Trophoblast cell (in vitro differentiated cells and primary cell): Measurements from ENCODE around the gene SDCBP2.

Source experiments
- DNase-seq, 2 donors: peaks; one replicate each; pipeline ENCODE4 v3.0.0-alpha.2; 2016
- H2AFZ ChIP-seq: 2 replicates; pipeline ENCODE4 v1.6.1; 2013; ENCODE audit warnings: low read length, moderate library complexity, mild to moderate bottlenecking; ENCODE audit not compliant: insufficient read depth, poor library complexity
- H2AK5ac ChIP-seq: 2 replicates; pipeline ENCODE4 v1.6.1; 2013; ENCODE audit warnings: mild to moderate bottlenecking, low read length
- H2BK120ac ChIP-seq: 2 replicates; pipeline ENCODE4 v1.6.1; 2013; ENCODE audit warnings: low read length, mild to moderate bottlenecking, moderate library complexity; ENCODE audit not compliant: insufficient read depth, poor library complexity
- H2BK12ac ChIP-seq: 2 replicates; pipeline ENCODE4 v1.6.1; 2013; ENCODE audit warnings: mild to moderate bottlenecking, low read length, moderate library complexity
- H2BK5ac ChIP-seq: 2 replicates; pipeline ENCODE4 v1.6.1; 2013; ENCODE audit warnings: low read length, low read depth, moderate library complexity, mild to moderate bottlenecking; ENCODE audit not compliant: poor library complexity
- H3K14ac ChIP-seq: 2 replicates; pipeline ENCODE4 v1.6.1; 2013; ENCODE audit warnings: mild to moderate bottlenecking, low read length
- H3K18ac ChIP-seq: 2 replicates; pipeline ENCODE4 v1.6.1; 2013; ENCODE audit warnings: mild to moderate bottlenecking, low read length
- H3K23ac ChIP-seq: 2 replicates; pipeline ENCODE4 v1.6.1; 2013; ENCODE audit warnings: low read length
- H3K27ac ChIP-seq: 2 replicates; pipeline ENCODE4 v1.5.1; 2013; ENCODE audit warnings: low read depth, mild to moderate bottlenecking, inconsistent platforms, low read length, moderate library complexity
- H3K27me3 ChIP-seq: 2 replicates; pipeline ENCODE4 v1.6.1; 2013; ENCODE audit warnings: inconsistent platforms, mild to moderate bottlenecking, low read length, moderate library complexity; ENCODE audit not compliant: insufficient read depth
- H3K36me3 ChIP-seq, 2 experiments: 1 replicate in 1 of 2; 2 replicates in 1 of 2; pipeline ENCODE4 v1.6.1; 2013; ENCODE audit warnings: low read length in 2 of 2, mild to moderate bottlenecking in 2 of 2, moderate library complexity in 1 of 2; ENCODE audit not compliant: insufficient read depth in 2 of 2, control insufficient read depth in 1 of 2
- H3K4ac ChIP-seq: 2 replicates; pipeline ENCODE4 v1.6.1; 2013; ENCODE audit warnings: low read depth, mild to moderate bottlenecking, low read length, moderate library complexity
- H3K4me1 ChIP-seq, 2 experiments: 1 replicate in 1 of 2; 2 replicates in 1 of 2; pipeline ENCODE4 v1.6.1; 2013; ENCODE audit warnings: low read length in 2 of 2, mild to moderate bottlenecking in 2 of 2, moderate library complexity in 1 of 2; ENCODE audit not compliant: insufficient read depth in 2 of 2, control insufficient read depth in 1 of 2
- H3K4me2 ChIP-seq: 2 replicates; pipeline ENCODE4 v1.6.1; 2013; ENCODE audit warnings: inconsistent platforms, mild to moderate bottlenecking, low read length, moderate library complexity
- H3K4me3 ChIP-seq: 2 replicates; pipeline ENCODE4 v1.5.1; 2013; ENCODE audit warnings: mild to moderate bottlenecking, low read depth, low read length, inconsistent platforms
- H3K79me1 ChIP-seq: one replicate; pipeline ENCODE4 v1.6.1; 2013; ENCODE audit warnings: low read length
- H3K79me2 ChIP-seq: 2 replicates; pipeline ENCODE4 v1.6.1; 2013; ENCODE audit warnings: low read length, mild to moderate bottlenecking; ENCODE audit not compliant: control insufficient read depth, insufficient read depth, poor library complexity
- H3K9ac ChIP-seq: 2 replicates; pipeline ENCODE4 v1.6.1; 2013; ENCODE audit warnings: mild to moderate bottlenecking, low read length
- H3K9me3 ChIP-seq: 2 replicates; pipeline ENCODE4 v1.6.1; 2013; ENCODE audit warnings: low read depth, mild to moderate bottlenecking, control low read depth, inconsistent platforms, low read length; ENCODE audit not compliant: insufficient read depth
- H4K12ac ChIP-seq: 2 replicates; pipeline ENCODE4 v1.6.1; 2013; ENCODE audit warnings: low read depth, mild to moderate bottlenecking, low read length, moderate library complexity
- H4K8ac ChIP-seq: 2 replicates; pipeline ENCODE4 v1.6.1; 2013; ENCODE audit warnings: low read depth, mild to moderate bottlenecking, low read length, moderate library complexity
- H4K91ac ChIP-seq: one replicate; pipeline ENCODE4 v1.6.1; 2013; ENCODE audit warnings: low read depth, mild to moderate bottlenecking, low read length, moderate library complexity
- WGBS: extraction: QIAGEN DNeasy Blood & Tissue Kit; methylation state at CpG from one replicate; pipeline ENCODE4 v1.1.7; 2013; ENCODE audit warnings: missing lambda C conversion rate; ENCODE audit not compliant: insufficient read length, insufficient coverage; ENCODE audit errors: extremely low coverage; 5-methylcytosine and 5-hydroxymethylcytosine counted together

Gene SDCBP2

DNA sequence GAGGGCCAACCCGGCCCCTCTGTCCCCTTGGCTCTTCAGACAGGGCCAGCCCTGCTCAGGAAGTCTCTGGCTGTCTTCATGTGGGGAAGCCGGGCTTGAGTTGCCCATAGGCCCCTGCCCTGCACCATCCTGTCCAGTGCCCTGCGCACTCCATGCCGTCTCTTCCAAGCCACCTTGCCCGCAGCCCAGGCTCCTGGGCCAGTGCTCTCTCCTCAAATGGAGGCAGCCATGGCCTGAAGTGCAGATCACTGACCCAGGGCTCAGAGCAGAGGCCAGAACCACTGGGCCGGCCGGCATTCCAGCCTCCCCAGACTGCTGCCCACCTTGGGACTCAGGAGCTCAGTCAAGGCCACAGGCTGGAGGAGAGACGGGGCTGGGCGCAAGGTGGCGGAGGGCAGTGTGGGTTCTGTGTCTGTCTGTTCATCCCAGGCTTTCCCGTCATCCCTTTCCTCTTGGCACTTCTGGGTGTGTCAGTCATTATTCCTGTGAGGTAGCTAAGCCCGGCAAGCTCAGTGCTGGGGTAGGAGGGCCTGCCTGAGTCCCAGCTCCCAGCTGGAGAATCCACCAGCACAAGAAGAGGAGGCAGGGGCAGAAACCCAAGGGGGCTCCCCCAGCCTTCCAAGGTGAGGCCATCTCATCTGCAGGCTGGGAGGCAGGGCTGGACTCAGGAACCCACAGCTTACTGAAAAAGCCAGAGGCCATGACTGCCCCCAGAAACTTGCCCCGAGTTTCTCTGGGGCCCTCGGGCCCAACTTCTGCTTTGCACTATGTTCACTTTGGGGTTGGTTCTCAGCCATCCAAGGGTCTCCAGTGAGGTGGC is 22.4 kb downstream of the SDCBP2 start:
- H4K8ac ChIP-seq, result no peak overlapping the region
- H3K9me3 ChIP-seq, result no peaks in the 10 kb centered on the region
- H2AFZ ChIP-seq, result no peak overlapping the region
- H2BK120ac ChIP-seq, result no peak overlapping the region
- no CpG with 5 or more reads among the region's 14 CpGs for WGBS
- no peak overlapping the region for H3K9ac ChIP-seq
- no peak overlapping the region for H3K14ac ChIP-seq
- no peak overlapping the region for H2AK5ac ChIP-seq
- no peaks in the 10 kb centered on the region for H3K27me3 ChIP-seq
- no peak overlapping the region for H3K4me2 ChIP-seq
- H3K79me1 ChIP-seq, result no peaks in the 10 kb centered on the region
- no peak for DNase-seq
- H3K36me3 ChIP-seq, result no peaks in the 10 kb centered on the region
- no peak overlapping the region for H2BK12ac ChIP-seq
- no peaks in the 10 kb centered on the region for H3K79me2 ChIP-seq
- H3K18ac ChIP-seq, result no peak overlapping the region
- no peak overlapping the region for H4K91ac ChIP-seq
- no peak overlapping the region for H3K23ac ChIP-seq
- no peak overlapping the region for H2BK5ac ChIP-seq
- no peak overlapping the region for H3K4me3 ChIP-seq
- no peak overlapping the region for H3K4ac ChIP-seq
- no peak overlapping the region for H3K27ac ChIP-seq
- H3K4me1 ChIP-seq, result no peaks in the 10 kb centered on the region
- H4K12ac ChIP-seq, result no peak overlapping the region

DNA sequence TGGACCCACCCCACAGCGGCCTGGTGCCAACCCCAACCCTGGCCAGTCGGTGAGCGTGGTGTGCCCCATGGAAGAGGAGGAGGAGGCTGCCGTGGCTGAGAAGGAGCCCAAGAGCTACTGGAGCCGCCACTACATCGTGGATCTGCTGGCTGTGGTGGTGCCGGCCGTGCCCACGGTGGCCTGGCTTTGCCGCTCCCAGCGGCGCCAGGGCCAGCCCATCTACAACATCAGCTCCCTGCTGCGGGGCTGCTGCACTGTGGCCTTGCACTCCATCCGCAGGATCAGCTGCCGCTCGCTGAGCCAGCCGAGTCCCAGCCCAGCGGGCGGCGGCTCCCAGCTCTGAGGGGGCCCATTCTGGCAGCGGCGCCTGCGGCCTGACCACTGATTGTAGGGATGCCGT is 23.2 kb downstream of the SDCBP2 start:
- Histone ChIP-seq H3K4me1 (no peaks in the 10 kb centered on the region), H4K91ac (no peak overlapping the region), H3K36me3 (no peaks in the 10 kb centered on the region), H3K79me1 (no peaks in the 10 kb centered on the region), H3K9me3 (no peaks in the 10 kb centered on the region), H3K23ac (no peak overlapping the region), H3K27ac (no peak overlapping the region), H2BK120ac (no peak overlapping the region), H2AFZ (no peak overlapping the region), H3K18ac (no peak overlapping the region), H3K79me2 (no peaks in the 10 kb centered on the region), H2AK5ac (no peak overlapping the region), H4K8ac (no peak overlapping the region), H3K4me2 (no peak overlapping the region), H3K4me3 (no peak overlapping the region), H3K9ac (no peak overlapping the region), H3K27me3 (no peaks in the 10 kb centered on the region), H3K14ac (no peak overlapping the region), H2BK12ac (no peak overlapping the region), H3K4ac (no peak overlapping the region), H2BK5ac (no peak overlapping the region), H4K12ac (no peak overlapping the region)
- WGBS, result no CpG with 5 or more reads among the region's 24 CpGs
- no peak for DNase-seq

DNA sequence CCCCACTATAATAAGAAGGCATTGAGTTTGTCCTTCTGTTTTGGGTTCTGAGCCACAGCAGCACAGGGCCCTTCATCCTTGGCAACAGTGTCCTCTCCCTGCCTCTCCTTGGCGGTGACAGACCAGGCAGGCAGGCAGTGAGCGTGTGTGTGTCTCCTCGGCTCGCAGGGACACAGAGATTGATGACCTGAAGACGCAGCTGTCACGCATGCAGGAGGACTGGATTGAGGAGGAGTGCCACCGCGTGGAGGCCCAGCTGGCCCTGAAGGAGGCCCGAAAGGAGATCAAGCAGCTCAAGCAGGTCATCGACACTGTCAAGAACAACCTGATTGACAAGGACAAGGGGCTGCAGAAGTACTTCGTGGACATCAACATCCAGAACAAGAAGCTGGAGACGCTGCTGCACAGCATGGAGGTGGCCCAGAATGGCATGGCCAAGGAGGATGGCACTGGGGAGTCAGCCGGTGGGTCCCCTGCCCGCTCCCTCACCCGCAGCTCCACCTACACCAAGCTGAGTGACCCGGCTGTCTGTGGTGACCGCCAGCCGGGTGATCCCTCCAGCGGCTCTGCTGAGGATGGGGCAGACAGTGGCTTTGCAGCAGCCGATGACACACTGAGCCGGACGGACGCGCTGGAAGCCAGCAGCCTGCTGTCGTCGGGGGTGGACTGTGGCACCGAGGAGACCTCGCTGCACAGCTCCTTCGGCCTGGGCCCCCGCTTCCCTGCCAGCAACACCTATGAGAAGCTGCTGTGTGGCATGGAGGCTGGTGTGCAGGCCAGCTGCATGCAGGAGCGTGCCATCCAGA is 24.0 kb downstream of the SDCBP2 start:
- DNase-seq, result no peak
- no peak overlapping the region for H4K12ac ChIP-seq
- no peaks in the 10 kb centered on the region for H3K79me1 ChIP-seq
- H2AK5ac ChIP-seq, result no peak overlapping the region
- no peak overlapping the region for H3K4me2 ChIP-seq
- no peak overlapping the region for H3K23ac ChIP-seq
- no peak overlapping the region for H3K14ac ChIP-seq
- no peak overlapping the region for H2BK120ac ChIP-seq
- H3K27me3 ChIP-seq, result no peaks in the 10 kb centered on the region
- H3K79me2 ChIP-seq, result no peaks in the 10 kb centered on the region
- H2AFZ ChIP-seq, result no peak overlapping the region
- no peak overlapping the region for H3K4me3 ChIP-seq
- no peaks in the 10 kb centered on the region for H3K4me1 ChIP-seq
- H2BK5ac ChIP-seq, result no peak overlapping the region
- H3K4ac ChIP-seq, result no peak overlapping the region
- no peak overlapping the region for H4K8ac ChIP-seq
- no peaks in the 10 kb centered on the region for H3K9me3 ChIP-seq
- no peak overlapping the region for H3K18ac ChIP-seq
- no CpG with 5 or more reads among the region's 31 CpGs for WGBS
- H3K36me3 ChIP-seq, result no peaks in the 10 kb centered on the region
- no peak overlapping the region for H4K91ac ChIP-seq
- peak overlapping the region; percentile 41 for H3K9ac ChIP-seq
- H2BK12ac ChIP-seq, result no peak overlapping the region
- H3K27ac ChIP-seq, result no peak overlapping the region

DNA sequence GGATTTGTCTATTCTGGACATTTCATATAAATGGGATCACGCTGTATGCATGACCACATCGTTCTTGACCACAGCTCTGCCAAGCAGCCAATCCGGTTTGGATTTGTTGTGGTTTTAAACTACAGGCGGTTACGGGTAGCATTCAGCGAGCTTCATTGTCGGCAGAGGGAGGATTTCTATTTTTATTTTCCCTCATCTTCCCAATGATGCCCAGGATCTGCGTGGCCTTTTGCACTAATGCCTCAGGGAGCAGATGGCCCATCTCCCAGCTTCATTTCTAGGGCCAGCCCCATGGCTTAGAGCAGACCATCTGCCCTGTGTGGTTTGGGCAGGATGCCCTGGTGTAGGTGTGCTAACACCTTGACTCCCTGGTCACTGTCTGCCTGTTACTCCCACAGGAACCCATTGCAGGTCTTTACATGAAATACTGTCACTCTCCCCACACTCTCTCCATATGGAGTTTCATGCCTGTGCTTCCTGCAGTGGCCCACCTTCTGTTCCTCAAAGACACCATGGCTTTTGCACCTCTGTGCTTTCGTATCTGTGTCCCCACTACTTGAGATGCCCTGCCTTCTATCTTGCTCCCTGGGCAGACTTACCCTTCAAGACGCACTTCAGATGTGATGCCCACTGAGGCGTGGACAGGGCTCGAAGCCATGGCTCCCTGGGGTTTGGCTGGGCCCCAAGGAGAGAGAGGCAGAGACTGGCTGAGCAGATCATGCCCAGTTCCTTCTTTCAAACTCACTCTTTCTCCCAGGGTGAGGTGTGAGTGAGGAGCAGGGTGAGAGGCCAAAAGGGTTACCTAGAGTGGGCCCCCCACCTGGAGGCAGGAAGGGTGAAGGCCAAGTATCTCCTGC is 26.0 kb downstream of the SDCBP2 start:
- H4K12ac ChIP-seq, result no peak overlapping the region
- H3K27ac ChIP-seq, result no peak overlapping the region
- H3K9ac ChIP-seq, result no peak overlapping the region
- peak in 1 of 2 donors; percentile 26 for DNase-seq
- no CpG with 5 or more reads among the region's 12 CpGs for WGBS
- no peak overlapping the region for H3K4me3 ChIP-seq
- no peaks in the 10 kb centered on the region for H3K36me3 ChIP-seq
- H3K9me3 ChIP-seq, result peaks cover 4% of the 10 kb centered on the region
- H3K4ac ChIP-seq, result no peak overlapping the region
- H3K14ac ChIP-seq, result no peak overlapping the region
- no peaks in the 10 kb centered on the region for H3K79me1 ChIP-seq
- no peaks in the 10 kb centered on the region for H3K79me2 ChIP-seq
- H2BK120ac ChIP-seq, result no peak overlapping the region
- H3K4me1 ChIP-seq, result no peaks in the 10 kb centered on the region
- no peak overlapping the region for H3K4me2 ChIP-seq
- H3K18ac ChIP-seq, result no peak overlapping the region
- H2BK5ac ChIP-seq, result no peak overlapping the region
- H4K8ac ChIP-seq, result no peak overlapping the region
- H4K91ac ChIP-seq, result no peak overlapping the region
- no peak overlapping the region for H2BK12ac ChIP-seq
- no peak overlapping the region for H3K23ac ChIP-seq
- H2AK5ac ChIP-seq, result no peak overlapping the region
- H2AFZ ChIP-seq, result no peak overlapping the region
- H3K27me3 ChIP-seq, result no peaks in the 10 kb centered on the region
